Transverse colon (tissue), 3 donors: ENCODE data around the gene EXTL2.

Experiments
- EP300 ChIP-seq: sonication (generic); formaldehyde crosslinking; IDR thresholded peaks from one replicate; pipeline ENCODE4 v1.6.1; 2017; ENCODE audit warnings: antibody characterized with exemption, low read depth
- TF ChIP-seq, protein P1 (sequence below), 5 experiments: fragments of 200-600 bp in 3 of 5; fragments of 450-650 bp in 2 of 5; sonication (generic) in 3 of 5; IDR thresholded peaks; 1 replicate in 2 of 5; 2 replicates in 3 of 5; pipeline ENCODE4 v1.5.1; 2016 to 2017; ENCODE audit warnings: antibody characterized with exemption in 5 of 5, inconsistent platforms in 3 of 5, mild to moderate bottlenecking in 2 of 5, moderate library complexity in 1 of 5

DNA sequence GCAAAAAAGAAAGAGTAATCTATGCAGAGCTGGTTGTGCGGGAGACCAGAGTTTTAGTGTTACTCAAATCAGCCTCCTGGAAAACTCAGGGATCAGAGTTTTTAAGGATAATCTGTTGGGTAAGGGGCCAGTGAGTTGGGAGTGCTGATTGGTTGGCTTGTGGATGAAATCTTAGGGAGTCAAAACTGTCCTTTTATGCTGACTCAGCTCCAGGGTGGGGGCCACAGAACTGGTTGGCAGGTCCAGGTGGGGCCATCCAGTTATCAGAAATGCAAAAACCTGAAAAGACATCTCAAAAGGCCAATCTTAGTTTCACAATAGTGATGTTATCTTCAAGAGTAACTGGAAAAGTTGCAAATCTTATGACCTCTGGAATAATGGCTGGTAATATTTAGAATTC lies 3.3 kb downstream of the EXTL2 start:
- TF ChIP-seq, protein P1, sequence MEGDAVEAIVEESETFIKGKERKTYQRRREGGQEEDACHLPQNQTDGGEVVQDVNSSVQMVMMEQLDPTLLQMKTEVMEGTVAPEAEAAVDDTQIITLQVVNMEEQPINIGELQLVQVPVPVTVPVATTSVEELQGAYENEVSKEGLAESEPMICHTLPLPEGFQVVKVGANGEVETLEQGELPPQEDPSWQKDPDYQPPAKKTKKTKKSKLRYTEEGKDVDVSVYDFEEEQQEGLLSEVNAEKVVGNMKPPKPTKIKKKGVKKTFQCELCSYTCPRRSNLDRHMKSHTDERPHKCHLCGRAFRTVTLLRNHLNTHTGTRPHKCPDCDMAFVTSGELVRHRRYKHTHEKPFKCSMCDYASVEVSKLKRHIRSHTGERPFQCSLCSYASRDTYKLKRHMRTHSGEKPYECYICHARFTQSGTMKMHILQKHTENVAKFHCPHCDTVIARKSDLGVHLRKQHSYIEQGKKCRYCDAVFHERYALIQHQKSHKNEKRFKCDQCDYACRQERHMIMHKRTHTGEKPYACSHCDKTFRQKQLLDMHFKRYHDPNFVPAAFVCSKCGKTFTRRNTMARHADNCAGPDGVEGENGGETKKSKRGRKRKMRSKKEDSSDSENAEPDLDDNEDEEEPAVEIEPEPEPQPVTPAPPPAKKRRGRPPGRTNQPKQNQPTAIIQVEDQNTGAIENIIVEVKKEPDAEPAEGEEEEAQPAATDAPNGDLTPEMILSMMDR (IDR thresholded peaks at IDR 0.05) = no peak
- no peak for TF ChIP-seq EP300
